NCI-H146 (cell line): ENCODE measurements around the gene USP30.
A peak's percentile ranks its signal among the peaks of the same experiment; 100 is the strongest.

Source experiments
- DNase-seq: peaks from one replicate; lab custom pipeline; 2025; lab: John Stamatoyannopoulos, UW

USP30 gene

GRCh38 chr12:109098183-109098604, 45.8 kb downstream of the USP30 start:
- peak; percentile 77 for DNase-seq

DNA sequence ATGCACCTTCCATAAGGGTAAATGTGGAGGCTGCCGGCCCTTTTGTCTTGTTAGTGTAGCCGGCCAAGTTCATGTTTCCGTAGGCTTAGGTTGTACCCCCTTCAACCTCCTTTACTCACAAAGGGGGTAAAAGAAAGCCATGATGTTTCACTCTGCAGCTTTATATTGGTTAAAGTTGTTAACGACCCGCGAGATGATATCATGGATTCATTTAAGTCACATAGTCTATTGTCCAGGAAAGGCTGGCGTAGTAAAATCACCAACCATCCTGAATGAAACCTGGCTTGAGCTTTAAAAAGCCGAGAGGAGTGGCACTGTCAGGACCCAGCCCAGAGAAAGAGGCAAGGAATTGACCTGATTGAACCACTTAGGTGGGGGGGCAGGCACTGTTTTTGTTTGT, 46.3 kb downstream of the USP30 start:
- no peak for DNase-seq

GRCh38 chr12:109099431-109100020, 47.1 kb downstream of the USP30 start:
- DNase-seq: no peak

- DNase-seq: no peak
These were observed 48.4 kb downstream of the USP30 start for GRCh38 chr12:109100741-109101140.

GRCh38 chr12:109102491-109102890, 50.1 kb downstream of the USP30 start:
- DNase-seq: no peak

DNA sequence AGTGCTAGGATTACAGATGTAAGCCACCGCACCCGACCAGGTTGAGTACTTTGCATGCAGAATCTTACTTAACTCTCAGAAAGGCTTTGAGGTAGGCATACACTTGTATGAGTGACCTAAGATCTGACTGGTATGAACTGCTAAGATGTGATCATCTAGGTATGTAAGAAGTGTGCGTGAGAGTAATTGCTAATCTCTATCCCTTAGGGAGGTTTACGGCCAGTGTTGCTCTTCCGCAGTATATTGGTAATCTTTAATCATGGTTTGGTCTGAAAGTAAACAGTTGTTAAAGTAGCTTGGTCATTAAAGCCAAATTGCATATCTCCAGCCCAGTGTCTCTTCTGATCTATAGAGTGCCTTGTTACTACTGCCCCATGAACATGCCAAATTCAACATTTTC, 52.8 kb downstream of the USP30 start:
- DNase-seq: no peak

GRCh38 chr12:109109746-109110350, 57.5 kb downstream of the USP30 start:
- DNase-seq: no peak

GRCh38 chr12:109110988-109111495, 58.7 kb downstream of the USP30 start:
- DNase-seq: no peak

- no peak for DNase-seq
These were observed 60.5 kb downstream of the USP30 start for GRCh38 chr12:109112720-109113465.

DNA sequence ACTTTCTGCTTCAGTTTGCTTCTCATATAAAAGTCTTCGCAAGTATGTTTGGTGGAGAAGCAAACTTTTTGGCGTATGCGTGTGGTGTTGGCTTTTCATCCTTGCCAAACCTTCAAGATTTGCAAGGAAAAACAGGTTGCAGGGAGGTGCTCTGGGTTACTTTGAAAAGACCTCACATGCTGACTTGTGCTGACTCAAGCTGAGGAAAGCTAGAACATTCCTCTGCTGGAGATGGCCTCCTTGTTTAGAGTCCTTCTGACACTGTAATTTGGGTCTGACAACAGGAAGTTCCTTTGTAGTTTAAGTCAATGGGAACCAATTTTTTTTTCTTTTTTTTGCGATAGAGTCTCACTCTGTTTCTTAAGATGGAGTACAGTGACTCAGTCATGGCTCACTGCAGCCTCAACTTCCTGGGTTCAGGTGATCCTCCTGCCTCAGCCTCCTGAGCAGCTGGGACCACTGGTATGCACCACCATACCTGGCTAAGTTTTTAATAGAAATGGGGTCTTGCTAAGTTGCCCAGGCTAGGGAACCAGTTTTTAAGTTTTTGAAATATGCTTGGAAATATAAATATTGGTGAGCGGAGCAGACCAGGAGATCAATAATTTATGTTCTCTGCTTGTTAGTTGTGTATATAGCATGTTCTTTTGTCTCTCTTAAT, 61.4 kb downstream of the USP30 start:
- no peak for DNase-seq

DNA sequence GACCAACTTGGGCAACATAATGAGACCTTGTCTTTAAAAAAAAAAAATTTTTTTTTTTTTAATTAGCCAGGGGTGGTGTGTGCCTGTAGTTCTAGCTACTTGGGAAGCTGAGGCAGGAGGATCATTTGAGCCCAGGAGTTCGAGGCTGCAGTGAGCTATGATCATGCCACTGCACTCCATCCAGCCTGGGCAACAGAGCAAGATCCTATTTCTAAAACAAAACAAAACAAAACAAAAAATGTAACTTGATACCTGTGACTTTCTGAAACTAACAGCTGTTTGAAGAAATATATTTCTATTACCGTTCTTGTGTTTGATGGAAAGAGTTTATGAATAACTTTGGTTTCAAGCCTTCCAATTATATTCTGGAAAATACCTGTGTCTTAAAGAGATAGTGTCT, 62.3 kb downstream of the USP30 start:
- no peak for DNase-seq

GRCh38 chr12:109115404-109115757, 63.0 kb downstream of the USP30 start:
- no peak for DNase-seq

DNA sequence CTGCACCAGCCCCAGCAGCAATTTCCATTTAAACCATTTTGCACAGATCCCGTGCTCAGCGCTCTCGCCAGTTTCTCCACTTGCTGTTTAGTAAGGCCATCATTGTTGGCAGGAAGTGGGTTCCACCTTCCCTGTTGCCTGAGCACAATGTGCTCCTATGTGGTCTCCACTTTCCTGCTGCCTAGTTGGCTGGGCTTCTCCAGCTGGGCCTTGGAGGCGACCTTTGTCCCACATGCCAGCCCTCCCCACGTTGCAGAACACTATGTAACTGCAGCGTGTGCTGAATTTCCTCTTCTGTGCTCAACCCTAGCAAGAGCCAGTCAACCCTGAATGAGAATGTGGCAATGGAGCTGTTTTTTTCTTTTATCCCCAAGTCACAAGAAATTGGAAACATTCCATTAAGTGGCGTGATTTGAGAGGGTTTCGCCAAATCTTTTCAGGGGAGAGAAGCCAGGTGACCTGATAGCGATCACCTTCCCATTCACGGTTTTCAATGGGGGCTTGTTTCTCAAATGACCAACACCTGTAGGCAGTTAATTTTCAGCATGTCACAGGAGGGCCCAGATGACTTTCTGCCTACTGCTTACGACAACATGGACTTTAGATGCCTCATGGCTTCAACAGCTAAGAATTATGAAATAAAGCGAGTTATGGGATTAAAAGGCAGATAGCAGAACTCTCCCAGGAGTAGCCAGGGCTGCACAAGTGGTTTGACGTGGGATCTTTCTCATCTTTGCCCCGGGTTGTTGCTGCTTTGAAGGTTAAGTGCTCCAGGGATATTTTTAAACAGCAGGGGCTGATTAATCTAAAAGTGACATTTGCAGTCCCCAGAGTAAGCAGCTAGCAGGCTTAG, 63.6 kb downstream of the USP30 start, which contains the start of gene ACACB:
TSS of gene ACACB (plus strand) at position 830 of the 853 bp plus-strand sequence. CDS start 22,819 bp downstream, outside the sequence.
- DNase-seq: peak; percentile 80

- no peak for DNase-seq
These were observed 64.2 kb downstream of the USP30 start for GRCh38 chr12:109116611-109116949.

DNA sequence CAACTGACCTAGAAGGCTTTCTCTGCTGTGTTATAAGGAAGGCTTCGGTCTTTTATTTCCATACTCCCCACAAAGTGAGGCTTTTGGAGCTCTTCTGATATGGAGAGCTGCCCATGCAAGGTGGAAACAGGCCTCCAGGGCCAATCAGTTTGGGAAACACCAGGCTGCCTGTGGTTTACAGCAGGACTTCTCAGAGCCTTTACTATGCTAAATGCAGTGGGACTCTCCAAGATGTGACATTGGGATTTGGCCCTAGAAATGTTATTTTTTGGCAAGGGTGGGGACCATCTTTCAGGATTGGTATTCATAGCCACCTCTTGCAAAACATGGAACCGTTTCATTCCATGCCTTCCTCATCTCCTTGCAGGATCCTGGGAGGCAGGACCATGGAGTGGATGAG, 67.7 kb downstream of the USP30 start:
- DNase-seq: no peak

GRCh38 chr12:109120557-109120956, 68.2 kb downstream of the USP30 start:
- DNase-seq: no peak

GRCh38 chr12:109121346-109121880, 69.0 kb downstream of the USP30 start:
- DNase-seq: no peak

- no peak for DNase-seq
These were observed 72.7 kb downstream of the USP30 start for GRCh38 chr12:109124878-109125648.

- peak; percentile 82 for DNase-seq
These were observed 73.4 kb downstream of the USP30 start for GRCh38 chr12:109125791-109126190.

DNA sequence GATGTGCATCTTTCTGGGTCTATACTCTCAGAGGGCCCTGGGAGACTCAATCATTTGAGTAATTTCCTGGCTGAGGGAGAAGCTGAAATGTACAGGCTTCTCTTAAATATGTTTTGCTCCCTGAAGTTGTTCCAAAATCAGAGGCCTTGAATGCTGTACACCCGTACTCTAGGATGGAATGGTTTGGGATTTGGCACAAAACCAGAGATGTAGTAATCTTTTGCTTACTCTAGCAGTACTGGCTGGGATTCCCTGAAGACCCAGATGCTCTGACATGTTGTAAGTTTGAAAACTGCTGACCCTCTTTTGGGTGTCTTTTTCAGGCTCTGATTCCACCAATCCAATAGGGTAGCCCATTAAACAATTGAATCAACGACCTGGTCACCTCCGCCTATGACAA, 74.4 kb downstream of the USP30 start:
- DNase-seq: no peak
